ENCODE data around the gene PTPRN.

DNA sequence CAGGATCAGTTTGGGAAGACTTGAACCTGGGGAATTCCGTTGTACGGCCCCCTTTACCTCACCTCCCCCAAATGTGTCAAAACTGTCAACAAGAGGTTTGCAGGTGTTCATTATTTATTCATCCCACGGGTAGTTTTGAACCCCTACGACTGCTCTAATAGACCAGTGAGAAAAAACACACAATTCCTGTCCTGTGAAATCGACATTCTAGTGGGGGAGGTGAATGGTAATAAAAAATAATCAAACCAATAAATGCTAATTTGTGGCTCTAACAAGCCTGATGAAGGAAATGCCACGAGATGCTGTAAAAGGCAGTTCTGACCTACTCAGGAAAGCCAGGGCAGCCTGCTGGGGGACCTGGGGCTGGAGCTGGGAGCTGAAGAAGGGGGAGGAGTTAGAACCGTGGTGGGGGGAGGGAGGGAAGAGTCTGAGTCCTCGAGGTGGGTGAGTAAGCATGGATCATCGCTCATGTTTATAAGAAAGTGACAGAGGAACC is 30.5 kb downstream of the PTPRN start:
- TF ChIP-seq, protein P1, sequence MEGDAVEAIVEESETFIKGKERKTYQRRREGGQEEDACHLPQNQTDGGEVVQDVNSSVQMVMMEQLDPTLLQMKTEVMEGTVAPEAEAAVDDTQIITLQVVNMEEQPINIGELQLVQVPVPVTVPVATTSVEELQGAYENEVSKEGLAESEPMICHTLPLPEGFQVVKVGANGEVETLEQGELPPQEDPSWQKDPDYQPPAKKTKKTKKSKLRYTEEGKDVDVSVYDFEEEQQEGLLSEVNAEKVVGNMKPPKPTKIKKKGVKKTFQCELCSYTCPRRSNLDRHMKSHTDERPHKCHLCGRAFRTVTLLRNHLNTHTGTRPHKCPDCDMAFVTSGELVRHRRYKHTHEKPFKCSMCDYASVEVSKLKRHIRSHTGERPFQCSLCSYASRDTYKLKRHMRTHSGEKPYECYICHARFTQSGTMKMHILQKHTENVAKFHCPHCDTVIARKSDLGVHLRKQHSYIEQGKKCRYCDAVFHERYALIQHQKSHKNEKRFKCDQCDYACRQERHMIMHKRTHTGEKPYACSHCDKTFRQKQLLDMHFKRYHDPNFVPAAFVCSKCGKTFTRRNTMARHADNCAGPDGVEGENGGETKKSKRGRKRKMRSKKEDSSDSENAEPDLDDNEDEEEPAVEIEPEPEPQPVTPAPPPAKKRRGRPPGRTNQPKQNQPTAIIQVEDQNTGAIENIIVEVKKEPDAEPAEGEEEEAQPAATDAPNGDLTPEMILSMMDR (optimal IDR thresholded peaks at IDR 0.05 in 1 of 3, IDR thresholded peaks at IDR 0.05 in 1 of 3, conservative IDR thresholded peaks at IDR 0.05 in 1 of 3; ENCODE audit: extremely low read depth in 1 of 3, insufficient read depth in 2 of 3, low read length in 3 of 3): no peak
- no peak for TF ChIP-seq EZH2 (IDR thresholded peaks at IDR 0.05; ENCODE audit: low read length)

Data from keratinocyte (primary cell).